DOHH2 (cell line): Measurements from ENCODE around the gene ORC1.

Experiments used
- CTCF ChIP-seq: fragments of 200-600 bp; sonication (generic); IDR thresholded peaks from one replicate; pipeline ENCODE4 v1.5.1; 2014; ENCODE audit warnings: antibody characterized with exemption, mild to moderate bottlenecking, low read depth, low read length; ENCODE audit not compliant: poor library complexity, severe bottlenecking
- EZH2phosphoT487 ChIP-seq: fragments of 200-600 bp; sonication (generic); IDR thresholded peaks from 2 replicates; pipeline ENCODE4 v1.6.1; 2017; ENCODE audit warnings: borderline replicate concordance, mild to moderate bottlenecking, antibody characterized with exemption, low read length, moderate library complexity, mixed read lengths

- TF ChIP-seq CTCF (no peak), EZH2phosphoT487 (no peak)
Observed at GRCh38 chr1:52435650-52436049, 31.4 kb upstream of the ORC1 start.
